ENCODE data around the gene GEMIN2.
A peak's percentile ranks its signal among the peaks of the same experiment; 100 is the strongest.
"Not testable (repeated sequence)": the region's sequence is repeated elsewhere in the genome, so short reads cannot be mapped to it uniquely, and the experiment has no call there.

GEMIN2 gene

GRCh38 chr14:39114073-39114838, at the start of gene GEMIN2:
GEMIN2 (plus strand) TSS chr14:39114323; CDS start chr14:39114339, 16 bp downstream.
- DNase-seq = peak; percentile 84 to 95

- not testable (repeated sequence) for DNase-seq
Measured at GRCh38 chr14:39069169-39069805, 44.8 kb upstream of the GEMIN2 start.

GRCh38 chr14:39069923-39070322, 44.2 kb upstream of the GEMIN2 start:
- no peak for DNase-seq

- no peak for DNase-seq
Measured at GRCh38 chr14:39071096-39071495, 43.0 kb upstream of the GEMIN2 start.

GRCh38 chr14:39080886-39081285, 33.2 kb upstream of the GEMIN2 start:
- no peak for DNase-seq

- no peak for DNase-seq
Measured at GRCh38 chr14:39083127-39083526, 31.0 kb upstream of the GEMIN2 start.

- DNase-seq = no peak
Measured at GRCh38 chr14:39085933-39086332, 28.2 kb upstream of the GEMIN2 start.

- DNase-seq = no peak
Measured at GRCh38 chr14:39087493-39087892, 26.6 kb upstream of the GEMIN2 start.

GRCh38 chr14:39090548-39091111, 23.5 kb upstream of the GEMIN2 start:
- DNase-seq = no peak

- no peak for DNase-seq
Measured at GRCh38 chr14:39091716-39092115, 22.4 kb upstream of the GEMIN2 start.

GRCh38 chr14:39094515-39094914, 19.6 kb upstream of the GEMIN2 start:
- no peak for DNase-seq

- DNase-seq = peak in 1 of 2 experiments; percentile 27
Measured at GRCh38 chr14:39097159-39097558, 17.0 kb upstream of the GEMIN2 start.

GRCh38 chr14:39099215-39099614, 14.9 kb upstream of the GEMIN2 start:
- DNase-seq = not testable (repeated sequence)

- no peak for DNase-seq
Measured at GRCh38 chr14:39099748-39100147, 14.4 kb upstream of the GEMIN2 start.

- DNase-seq = peak in 1 of 2 experiments; percentile 52
Measured at GRCh38 chr14:39102265-39102968, 11.7 kb upstream of the GEMIN2 start.

- peak; percentile 76 to 85 for DNase-seq
Measured at GRCh38 chr14:39102969-39103957, 10.9 kb upstream of the GEMIN2 start, which contains the start of gene SEC23A. SEC23A (minus strand) TSS chr14:39103235; CDS start chr14:39096118, 7,117 bp downstream.

- not testable (repeated sequence) for DNase-seq
Measured at GRCh38 chr14:39104078-39104801, 9.9 kb upstream of the GEMIN2 start.

GRCh38 chr14:39107591-39107996, 6.5 kb upstream of the GEMIN2 start:
- peak in 1 of 2 experiments; percentile 56 for DNase-seq

GRCh38 chr14:39108791-39109190, 5.3 kb upstream of the GEMIN2 start:
- DNase-seq = no peak

GRCh38 chr14:39109893-39110715, 4.0 kb upstream of the GEMIN2 start:
- no peak for DNase-seq
